Upper lobe of left lung (tissue), 6 donors: ENCODE measurements around the gene APOC1. TPM values are rescaled to one million over a fixed set of nuclear protein-coding genes. Genes with fewer than 3 reads are reported as not detected.
"Not testable (repeated sequence)": the region's sequence is repeated elsewhere in the genome, so short reads cannot be mapped to it uniquely, and the experiment has no call there.

Experiments used
- ATAC-seq, 2 donors: fragments of 200-7000 bp; cut with Tn5 transposase; one replicate each; pipeline ENCODE4 v1.9.1; 2022; ENCODE audit warnings: mild to moderate bottlenecking in 2 of 2, moderate library complexity in 2 of 2; ENCODE audit not compliant: low FRiP score in 2 of 2
- DNase-seq, 2 donors: peaks; one replicate each; pipeline ENCODE4 v3.0.0-alpha.2; 2019 to 2020
- H3K27ac ChIP-seq, 4 donors: fragments of 200-600 bp; sonication (generic); one replicate each; pipeline ENCODE4 v1.5.1; 2016 to 2019
- H3K27me3 ChIP-seq, 4 donors: fragments of 200-600 bp; sonication (generic); one replicate each; pipeline ENCODE4 v1.5.1; 2017 to 2019
- H3K36me3 ChIP-seq, 4 donors: fragments of 200-600 bp; sonication (generic); one replicate each; pipeline ENCODE4 v1.5.1; 2016 to 2019
- H3K4me1 ChIP-seq, 4 donors: fragments of 200-600 bp; sonication (generic); one replicate each; pipeline ENCODE4 v1.5.1; 2018 to 2019
- H3K4me3 ChIP-seq, 4 donors: fragments of 200-600 bp; sonication (generic); one replicate each; pipeline ENCODE4 v1.5.1; 2017 to 2019; ENCODE audit warnings: mild to moderate bottlenecking in 2 of 4, moderate library complexity in 1 of 4
- H3K9me3 ChIP-seq, 4 donors: fragments of 200-600 bp; sonication (generic); one replicate each; pipeline ENCODE4 v1.5.1; 2018 to 2019
- CTCF ChIP-seq, 6 experiments: fragments of 450-650 bp in 4 of 6; fragments of 200-600 bp in 2 of 6; sonication (generic) in 2 of 6; IDR thresholded peaks; one replicate each; pipeline ENCODE4 v1.5.1; 2016 to 2019; ENCODE audit warnings: antibody characterized with exemption in 6 of 6
- EP300 ChIP-seq, 4 donors: sonication (generic); formaldehyde crosslinking; IDR thresholded peaks; one replicate each; pipeline ENCODE4 v1.5.1; 2017; ENCODE audit warnings: antibody characterized with exemption in 4 of 4, control low read depth in 2 of 4
- POLR2A ChIP-seq, 4 donors: fragments of 450-650 bp; IDR thresholded peaks; one replicate each; pipeline ENCODE4 v1.5.1; 2016 to 2017; ENCODE audit warnings: antibody characterized with exemption in 4 of 4, mild to moderate bottlenecking in 2 of 4
- POLR2AphosphoS5 ChIP-seq, 2 donors: sonication (generic); formaldehyde crosslinking; IDR thresholded peaks; one replicate each; pipeline ENCODE4 v1.5.1; 2017; ENCODE audit warnings: antibody characterized with exemption in 2 of 2
- WGBS, 2 donors: methylation state at CpG; one replicate each; pipeline ENCODE4 v1.1.5; 2017 to 2018; 5-methylcytosine and 5-hydroxymethylcytosine counted together
- total RNA-seq, 6 donors: library from RNA; depleted of rRNA in 4 of 6; stranded (reverse); fragments of >200 nt in 4 of 6; gene quantifications; one replicate each; pipeline versions ENCODE4 v1.1.0 to v1.2.1, GENCODE V29; 2016 to 2021
- donor health status: DM: no; HTN: no; CAD: no; lungs with moderate emphysema.
- donor health status: DM: no; HTN: yes; CAD: no; lungs with severe emphysema.

APOC1 gene
- total RNA-seq, 6 donors from 2014 or later = 186 to 754 (median 527) TPM

GRCh38 chr19:44882063-44882462 lies 32.3 kb upstream of the APOC1 start:
- TF ChIP-seq POLR2A (IDR thresholded peaks at IDR 0.05) (no peak), CTCF (IDR thresholded peaks at IDR 0.05) (no peak), POLR2AphosphoS5 (IDR thresholded peaks at IDR 0.05) (no peak), EP300 (IDR thresholded peaks at IDR 0.05) (no peak)
- peaks cover 4 to 61% (median 39%) of the 10 kb centered on the region in 4 donors for H3K36me3 ChIP-seq
- 90 to 92% methylated on average over 15 of the region's 15 CpGs for WGBS, 2 donors
- no peak overlapping the region for H3K4me3 ChIP-seq
- H3K4me1 ChIP-seq = peaks cover 0 to 5% (median 0%) of the 10 kb centered on the region in 4 donors
- H3K27ac ChIP-seq = no peak overlapping the region
- ATAC-seq (no peak), DNase-seq (no peak)
- no peaks in the 10 kb centered on the region for H3K27me3 ChIP-seq
- H3K9me3 ChIP-seq = no peaks in the 10 kb centered on the region

DNA sequence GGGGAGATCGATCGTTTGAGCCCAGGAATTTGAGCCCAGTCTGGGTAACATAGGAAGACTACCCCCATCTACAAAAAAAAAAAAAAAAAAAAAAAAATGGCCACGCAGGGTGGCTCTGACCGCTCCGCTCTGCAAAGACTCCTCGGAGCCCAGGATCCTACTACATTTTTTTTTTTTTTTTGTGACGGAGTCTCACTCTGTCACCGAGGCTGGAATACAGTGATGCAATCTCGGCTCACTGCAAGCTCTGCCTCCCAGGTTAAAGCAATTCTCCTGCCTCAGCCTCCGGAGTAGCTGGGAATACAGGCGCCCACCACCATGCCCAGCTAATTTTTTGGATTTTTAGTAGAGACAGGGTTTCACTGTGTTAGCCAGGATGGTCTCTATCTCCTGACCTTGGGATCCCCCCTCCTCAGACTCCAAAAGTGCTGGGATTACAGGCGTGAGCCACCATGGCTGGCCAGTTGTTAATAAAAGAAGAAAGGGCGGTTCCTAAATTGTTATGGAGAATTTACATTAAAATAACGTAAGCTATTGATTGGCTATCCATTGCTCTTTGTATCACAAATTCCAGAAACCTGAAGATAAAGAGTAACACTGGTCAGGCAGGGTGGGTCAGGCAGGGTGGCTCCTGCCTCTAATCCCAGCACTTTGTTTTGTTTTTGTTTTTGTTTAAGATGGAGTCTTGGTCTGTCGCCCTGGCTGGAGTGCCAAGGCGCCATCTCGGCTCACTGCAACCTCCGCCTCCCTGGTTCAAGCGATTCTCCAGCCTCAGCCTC lies 31.6 kb upstream of the APOC1 start:
- 93 to 95% methylated on average over 19 of the region's 19 CpGs for WGBS, 2 donors
- ATAC-seq = not testable (repeated sequence)

GRCh38 chr19:44883922-44884321 lies 30.5 kb upstream of the APOC1 start:
- Histone ChIP-seq H3K9me3 (no peaks in the 10 kb centered on the region), H3K4me3 (no peak overlapping the region), H3K27me3 (no peaks in the 10 kb centered on the region), H3K4me1 (peaks cover 0 to 5% (median 0%) of the 10 kb centered on the region in 4 donors), H3K36me3 (peaks cover 0 to 60% (median 42%) of the 10 kb centered on the region in 4 donors), H3K27ac (no peak overlapping the region)
- 94% methylated on average over 5 of the region's 5 CpGs for WGBS, 2 donors
- DNase-seq (no peak), ATAC-seq (no peak)
- no peak for TF ChIP-seq CTCF (IDR thresholded peaks at IDR 0.05)
- TF ChIP-seq POLR2A (IDR thresholded peaks at IDR 0.05) = no peak
- TF ChIP-seq EP300 (IDR thresholded peaks at IDR 0.05) = no peak

More for the DNA sequence above, 31.6 kb upstream of the APOC1 start:
- not testable (repeated sequence) for H3K27me3 ChIP-seq, DNase-seq, H3K9me3 ChIP-seq, H3K27ac ChIP-seq, H3K4me1 ChIP-seq, H3K4me3 ChIP-seq
- H3K36me3 ChIP-seq = peaks cover 0 to 61% (median 44%) of the 10 kb centered on the region in 4 donors

DNA sequence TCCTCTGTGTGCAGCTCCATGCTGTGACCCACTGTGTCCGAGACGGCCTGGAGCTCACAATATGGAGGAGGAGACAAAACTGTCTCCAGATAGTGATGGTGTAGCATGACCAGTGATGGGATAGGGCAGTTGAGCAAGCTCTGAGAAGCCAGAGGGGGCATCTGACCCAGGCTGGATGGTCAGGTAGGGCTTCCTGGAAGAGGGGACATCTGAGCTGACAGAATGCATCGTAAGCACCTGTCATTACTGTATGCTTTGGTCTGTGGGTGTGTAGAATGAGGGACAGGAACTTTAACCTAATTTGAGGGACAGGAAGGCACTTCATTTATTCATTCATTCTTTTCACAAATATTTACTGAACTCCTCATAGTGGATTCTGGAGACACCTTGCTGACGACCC lies 29.8 kb upstream of the APOC1 start:
- H3K4me3 ChIP-seq = no peak overlapping the region
- ATAC-seq (no peak), DNase-seq (no peak)
- H3K9me3 ChIP-seq = no peaks in the 10 kb centered on the region
- peaks cover 0 to 57% (median 42%) of the 10 kb centered on the region in 4 donors for H3K36me3 ChIP-seq
- TF ChIP-seq POLR2AphosphoS5 (IDR thresholded peaks at IDR 0.05) = no peak
- 79 to 86% methylated on average over 4 of the region's 4 CpGs for WGBS, 2 donors
- no peaks in the 10 kb centered on the region for H3K27me3 ChIP-seq
- no peak overlapping the region for H3K27ac ChIP-seq
- peaks cover 1 to 6% (median 2%) of the 10 kb centered on the region in 4 donors for H3K4me1 ChIP-seq

DNA sequence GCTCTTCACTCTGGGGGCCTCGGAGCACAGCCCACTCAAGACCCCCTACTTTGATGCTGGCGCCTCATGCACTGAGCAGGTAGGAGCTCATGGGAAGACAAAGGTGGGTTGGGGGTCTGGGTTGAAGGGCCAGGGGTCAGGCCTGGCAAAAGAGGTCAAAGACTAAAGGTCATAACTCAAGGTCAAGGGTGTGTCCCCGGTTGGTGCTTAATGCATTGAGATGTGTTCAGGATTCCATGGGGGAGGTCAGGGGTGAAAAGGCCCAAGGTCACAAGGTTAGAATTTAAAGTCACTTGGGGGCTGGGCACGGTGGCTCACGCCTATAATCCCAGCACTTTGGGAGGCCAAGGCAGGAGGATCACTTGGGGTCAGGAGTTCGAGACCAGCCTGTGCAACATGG lies 28.3 kb upstream of the APOC1 start:
- no peaks in the 10 kb centered on the region for H3K27me3 ChIP-seq
- H3K36me3 ChIP-seq = peaks cover 0 to 53% (median 42%) of the 10 kb centered on the region in 4 donors
- H3K9me3 ChIP-seq = no peaks in the 10 kb centered on the region
- DNase-seq = no peak
- WGBS, 2 donors = 91 to 96% methylated on average over 6 of the region's 6 CpGs
- no peak overlapping the region for H3K27ac ChIP-seq
- no peak for TF ChIP-seq EP300 (IDR thresholded peaks at IDR 0.05)
- TF ChIP-seq CTCF (IDR thresholded peaks at IDR 0.05) = no peak
- no peak for TF ChIP-seq POLR2AphosphoS5 (IDR thresholded peaks at IDR 0.05)
- TF ChIP-seq POLR2A (IDR thresholded peaks at IDR 0.05) = no peak
- no peak for ATAC-seq
- peaks cover 7 to 9% (median 8%) of the 10 kb centered on the region in 4 donors for H3K4me1 ChIP-seq
- H3K4me3 ChIP-seq = no peak overlapping the region

DNA sequence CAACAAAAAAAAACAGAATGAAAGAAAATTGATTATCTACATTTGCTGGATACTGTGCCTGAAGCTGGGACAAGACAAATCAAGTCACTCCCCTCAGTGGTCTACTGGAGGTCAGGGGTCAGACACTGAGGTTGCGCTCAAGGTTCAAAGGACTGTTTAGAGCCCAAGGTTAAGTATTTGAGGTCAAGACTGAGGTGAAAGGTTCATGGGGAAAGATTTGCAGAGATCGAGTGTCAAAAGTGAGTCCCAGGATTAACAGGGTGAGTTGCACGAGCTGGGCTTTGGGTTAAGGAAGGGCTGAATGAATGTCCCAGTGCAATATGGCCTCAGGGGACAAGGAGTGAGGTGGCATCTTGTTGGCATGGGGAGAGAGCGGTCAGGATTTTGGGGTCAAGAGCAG lies 26.8 kb upstream of the APOC1 start:
- Histone ChIP-seq H3K9me3 (no peaks in the 10 kb centered on the region), H3K4me1 (peaks cover 19 to 24% (median 20%) of the 10 kb centered on the region in 4 donors), H3K27ac (no peak overlapping the region), H3K27me3 (no peaks in the 10 kb centered on the region), H3K36me3 (peaks cover 0 to 54% (median 42%) of the 10 kb centered on the region in 4 donors), H3K4me3 (no peak overlapping the region)
- DNase-seq (no peak), ATAC-seq (no peak)
- 93 to 95% methylated on average over 4 of the region's 4 CpGs for WGBS, 2 donors
- TF ChIP-seq CTCF (IDR thresholded peaks at IDR 0.05) (no peak), EP300 (IDR thresholded peaks at IDR 0.05) (no peak)

GRCh38 chr19:44888335-44888734 lies 26.1 kb upstream of the APOC1 start:
- not testable (repeated sequence) for H3K27ac ChIP-seq, H3K4me3 ChIP-seq, H3K27me3 ChIP-seq, DNase-seq, H3K9me3 ChIP-seq, ATAC-seq
- Histone ChIP-seq H3K4me1 (peaks cover 20 to 31% (median 21%) of the 10 kb centered on the region in 4 donors), H3K36me3 (peaks cover 0 to 54% (median 43%) of the 10 kb centered on the region in 4 donors)
- WGBS, 2 donors = 92% methylated on average over 2 to 5 of the region's 5 CpGs
